Activated T-helper 1 cell treated with Interleukin-2 at 50 U/mL for 16 hours (primary cell): Measurements from ENCODE around the gene TNFRSF1A.

Source experiments
- DNase-seq: peaks from one replicate; pipeline ENCODE4 v3.0.0-alpha.2; 2020; ENCODE audit warnings: low read depth

TNFRSF1A gene

DNA sequence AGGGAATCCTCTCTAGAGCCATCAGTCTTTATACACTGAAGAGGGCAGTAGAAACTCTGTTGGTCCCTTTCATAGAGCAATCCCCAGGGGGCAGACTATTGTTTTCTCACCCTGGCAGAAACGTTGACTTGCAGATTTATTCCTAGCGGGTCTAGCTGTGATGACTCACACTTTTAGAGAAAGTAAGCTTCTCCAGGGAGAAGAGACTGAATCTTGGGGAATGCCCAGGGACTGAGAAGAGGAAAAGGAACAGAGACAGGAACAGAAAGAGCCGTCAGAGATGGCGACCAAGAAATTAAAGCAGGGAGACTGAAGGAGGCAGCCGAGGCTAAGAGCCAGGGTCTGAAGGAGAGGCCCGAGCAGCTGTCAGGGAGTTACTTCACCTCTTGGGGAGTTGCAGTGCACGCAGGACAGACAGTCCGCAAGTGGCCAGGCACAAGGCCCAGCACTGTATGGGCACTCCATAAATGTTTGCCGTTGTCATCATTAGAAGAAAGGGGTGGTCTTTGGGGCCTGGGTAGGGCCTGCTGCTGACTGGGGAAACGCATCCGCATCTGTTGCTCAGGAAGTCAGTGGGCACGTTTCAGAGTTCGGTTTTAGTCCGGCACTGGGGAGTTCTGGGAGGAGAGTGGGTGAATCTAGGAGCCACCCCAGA lies 18.4 kb downstream of the TNFRSF1A start:
- no peak for DNase-seq

DNA sequence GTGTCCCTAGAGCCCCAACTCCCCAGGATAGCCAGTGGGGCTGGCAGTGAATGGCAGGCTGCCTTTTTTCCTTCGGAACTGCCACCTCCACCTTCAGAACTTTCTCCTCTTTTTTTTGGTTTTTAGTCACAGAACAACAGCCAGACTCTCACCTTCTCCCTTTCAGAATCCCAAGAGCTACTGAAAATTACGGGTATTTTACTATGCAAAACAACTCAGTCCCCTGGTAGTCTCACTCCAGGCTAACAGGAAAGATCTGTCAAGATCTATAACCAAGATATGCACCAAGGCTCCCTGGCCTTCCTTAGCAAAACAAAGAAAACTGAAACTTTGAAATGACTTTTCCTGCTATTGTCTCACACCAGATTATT lies 18.9 kb downstream of the TNFRSF1A start:
- no peak for DNase-seq

DNA sequence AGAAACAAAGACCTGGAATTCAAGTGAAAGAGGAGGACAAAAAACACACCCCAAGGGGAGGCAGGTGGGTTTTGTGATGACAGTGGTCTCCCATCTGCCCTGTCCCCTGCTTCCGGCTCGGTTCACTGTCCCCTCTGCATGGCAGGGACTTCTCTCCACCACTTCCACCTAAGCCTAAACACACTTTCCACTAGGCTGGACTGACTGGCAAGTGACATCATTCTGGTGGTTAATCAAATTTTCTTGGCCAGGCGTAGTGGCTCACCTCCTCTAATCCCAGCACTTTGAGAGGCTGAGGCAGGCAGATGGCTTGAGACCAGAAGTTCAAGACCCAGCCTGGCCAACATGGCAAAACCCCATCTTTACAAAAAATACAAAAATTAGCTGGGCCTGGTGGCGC lies 19.5 kb downstream of the TNFRSF1A start:
- no peak for DNase-seq

DNA sequence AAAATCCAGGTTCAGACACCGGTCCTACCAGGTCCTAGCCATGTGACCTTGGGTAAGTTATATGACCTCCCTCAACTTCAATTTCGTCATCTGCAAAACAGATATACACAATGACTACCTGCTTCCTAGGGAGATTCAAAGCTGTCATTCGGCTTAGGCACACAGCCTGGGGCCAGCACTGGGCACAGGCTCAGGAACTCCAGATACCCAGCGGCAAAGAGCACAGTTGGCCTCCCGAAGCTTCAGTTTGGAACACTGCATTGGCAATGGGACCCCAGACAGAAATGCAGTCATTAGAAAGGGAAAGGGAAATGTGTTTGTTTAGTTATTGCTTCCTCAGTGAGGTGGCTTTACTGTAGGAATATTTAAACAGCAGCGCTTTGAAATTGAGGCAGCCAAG lies 20.0 kb downstream of the TNFRSF1A start:
- no peak for DNase-seq

DNA sequence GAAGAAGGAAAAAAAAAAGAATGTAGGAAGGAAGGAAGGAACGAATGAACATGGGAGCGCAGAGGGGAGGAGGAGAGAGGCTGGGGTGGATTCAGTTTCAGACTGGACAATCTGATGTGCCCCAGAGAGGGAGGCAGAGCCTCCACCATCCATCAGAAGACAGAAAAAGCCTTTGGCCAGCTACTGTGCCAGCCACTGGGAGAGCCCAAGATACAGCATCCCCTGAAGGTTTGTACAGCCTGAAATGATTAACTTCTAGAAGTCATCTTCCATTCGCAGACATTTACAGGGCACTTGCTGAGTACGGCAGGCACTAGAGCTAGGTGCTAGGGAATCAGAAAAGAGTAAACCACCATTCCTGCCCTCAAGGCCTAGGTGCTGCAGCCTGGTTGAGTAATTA lies 22.4 kb downstream of the TNFRSF1A start:
- no peak for DNase-seq

DNA sequence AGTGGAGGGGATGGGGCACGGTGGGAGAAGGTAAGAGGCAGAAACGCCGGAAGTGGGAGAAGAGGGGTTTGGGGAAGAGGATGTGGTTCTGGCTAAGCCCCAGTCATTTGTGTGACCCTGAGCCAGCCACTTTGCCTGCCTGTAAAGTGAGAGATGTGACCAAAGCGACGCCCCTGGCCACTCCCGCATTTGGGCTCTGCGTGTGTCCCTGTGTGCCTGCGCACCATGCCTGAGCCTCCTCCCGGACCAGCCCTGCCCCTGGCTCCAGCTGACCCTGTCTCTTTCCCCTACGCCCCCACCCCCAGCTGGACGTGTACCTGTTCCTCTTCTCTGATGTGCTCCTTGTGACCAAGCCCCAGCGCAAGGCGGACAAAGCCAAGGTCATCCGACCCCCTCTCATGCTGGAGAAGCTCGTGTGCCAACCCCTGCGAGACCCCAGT lies 23.4 kb downstream of the TNFRSF1A start:
- no peak for DNase-seq

DNA sequence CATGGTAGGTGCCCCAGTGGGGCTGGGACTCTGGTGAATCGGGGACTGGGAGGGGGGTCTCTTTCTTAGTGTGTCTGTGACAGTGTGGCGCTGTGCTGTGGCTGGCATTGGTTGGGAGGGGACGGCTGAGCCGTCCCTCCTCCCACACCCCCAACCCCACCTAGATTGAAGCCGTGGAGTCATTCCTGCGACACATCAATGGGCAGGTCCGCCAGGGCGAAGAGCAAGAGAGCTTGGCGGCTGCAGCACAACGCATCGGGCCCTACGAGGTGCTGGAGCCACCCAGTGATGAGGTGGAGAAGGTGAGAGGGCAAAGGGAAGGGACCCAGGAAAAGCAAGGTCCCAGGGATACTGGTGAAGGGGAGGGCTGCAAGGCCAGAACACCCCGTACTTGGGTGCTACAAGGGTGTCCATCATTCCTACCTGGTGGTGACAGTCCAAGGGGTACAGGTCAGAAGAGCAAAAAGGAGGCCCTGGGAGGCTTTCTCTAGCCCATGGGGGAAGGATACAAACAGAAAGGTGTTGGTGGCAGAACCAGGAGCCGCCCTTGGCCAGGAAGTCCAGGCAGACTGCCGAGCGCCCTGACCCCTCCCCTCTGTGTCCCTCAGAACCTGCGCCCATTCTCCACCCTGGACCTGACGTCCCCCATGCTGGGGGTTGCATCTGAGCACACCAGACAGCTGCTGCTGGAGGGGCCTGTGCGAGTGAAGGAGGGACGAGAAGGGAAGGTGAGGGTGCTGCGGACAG lies 24.0 kb downstream of the TNFRSF1A start:
- no peak for DNase-seq

DNA sequence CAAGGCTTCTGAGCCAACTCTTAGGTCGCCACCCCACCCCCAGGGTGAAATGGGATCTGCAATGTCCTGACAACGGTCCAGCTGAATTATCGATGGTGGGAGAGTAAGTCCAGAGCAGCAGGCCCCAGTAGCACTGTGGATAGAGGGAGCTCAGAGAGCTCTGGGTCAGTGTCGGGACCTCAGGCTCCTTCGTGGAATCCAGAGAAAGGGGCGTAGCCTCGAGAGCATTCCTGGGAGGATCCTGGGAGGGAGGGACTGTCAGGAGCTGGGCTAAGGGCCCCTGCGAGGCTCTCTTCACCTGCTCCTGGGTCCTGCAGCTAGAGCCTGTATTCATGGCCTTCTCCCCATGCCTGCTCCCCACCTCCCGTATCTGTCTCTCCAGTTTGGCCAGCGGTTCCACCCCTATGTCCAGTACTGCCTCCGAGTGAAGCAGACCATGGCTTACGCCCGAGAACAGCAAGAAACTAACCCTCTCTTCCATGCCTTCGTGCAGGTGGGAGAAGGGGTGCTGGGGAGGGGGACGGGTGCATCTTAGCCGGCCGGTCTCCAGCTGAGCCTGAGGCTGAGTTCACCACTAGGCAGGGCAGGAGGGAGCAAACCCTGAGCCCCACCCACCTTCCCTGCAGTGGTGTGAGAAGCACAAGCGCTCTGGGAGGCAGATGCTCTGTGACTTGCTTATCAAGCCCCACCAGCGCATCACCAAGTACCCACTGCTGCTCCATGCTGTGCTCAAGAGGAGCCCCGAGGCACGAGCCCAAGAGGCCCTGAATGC lies 24.8 kb downstream of the TNFRSF1A start:
- no peak for DNase-seq

DNA sequence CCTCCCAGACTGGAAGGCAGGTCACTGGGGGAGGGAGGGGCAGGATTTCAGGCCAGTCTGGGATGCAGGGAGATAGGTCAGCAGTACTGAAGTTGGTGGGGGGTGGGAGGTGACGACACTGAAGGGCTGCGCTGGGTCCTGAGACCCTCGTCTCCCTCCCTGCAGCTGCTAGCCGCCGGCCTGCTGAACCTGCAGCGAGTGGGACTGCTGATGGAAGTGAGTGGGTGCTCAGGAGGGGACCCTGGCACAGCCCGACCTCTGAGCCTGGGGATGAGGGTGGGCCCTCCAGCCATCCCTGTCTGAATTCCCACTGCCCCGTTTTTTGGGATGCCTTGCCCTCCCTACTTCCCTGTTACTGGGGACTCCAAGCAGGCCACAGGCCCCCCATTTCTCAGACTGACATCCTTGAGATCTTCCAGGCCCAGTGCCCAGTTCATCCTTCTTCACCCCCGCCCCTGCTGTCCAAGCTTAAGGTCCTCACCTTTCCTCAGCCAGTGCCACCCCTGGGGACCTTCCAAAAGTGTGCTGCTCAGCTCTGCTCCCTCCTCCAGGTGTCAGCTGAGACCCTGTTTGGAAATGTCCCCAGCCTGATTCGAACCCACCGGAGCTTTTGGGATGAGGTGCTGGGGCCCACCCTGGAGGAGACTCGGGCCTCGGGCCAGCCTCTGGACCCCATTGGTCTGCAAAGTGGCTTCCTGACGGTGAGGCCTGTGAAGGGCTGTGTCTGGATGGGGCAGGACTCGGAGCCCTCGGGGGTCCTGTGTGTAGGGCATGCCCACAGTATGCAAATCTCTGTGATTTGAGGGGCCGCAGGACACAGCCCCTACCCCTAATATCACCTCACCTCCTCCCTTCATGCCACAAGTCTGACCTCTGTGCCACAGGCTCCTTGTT lies 25.9 kb downstream of the TNFRSF1A start:
- DNase-seq = no peak

DNA sequence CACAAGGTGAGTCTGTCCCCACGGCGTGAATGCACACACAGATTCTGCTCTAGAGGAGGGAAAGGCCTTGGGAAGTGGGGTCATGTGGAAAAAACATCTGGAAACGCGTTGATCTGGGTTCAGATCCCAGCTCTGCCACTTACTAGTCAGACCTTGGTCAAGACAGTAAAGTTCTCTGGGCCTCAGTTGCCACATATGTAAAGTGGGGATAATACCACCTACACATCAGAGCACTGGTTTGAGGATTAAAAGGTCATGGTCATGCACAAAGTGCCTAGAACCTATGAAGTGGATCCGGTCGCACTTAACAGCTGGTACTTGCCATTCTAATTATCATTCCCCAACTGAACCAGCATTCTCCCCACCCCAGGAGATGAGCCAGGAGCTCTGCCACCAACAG lies 26.7 kb downstream of the TNFRSF1A start:
- DNase-seq = no peak

DNA sequence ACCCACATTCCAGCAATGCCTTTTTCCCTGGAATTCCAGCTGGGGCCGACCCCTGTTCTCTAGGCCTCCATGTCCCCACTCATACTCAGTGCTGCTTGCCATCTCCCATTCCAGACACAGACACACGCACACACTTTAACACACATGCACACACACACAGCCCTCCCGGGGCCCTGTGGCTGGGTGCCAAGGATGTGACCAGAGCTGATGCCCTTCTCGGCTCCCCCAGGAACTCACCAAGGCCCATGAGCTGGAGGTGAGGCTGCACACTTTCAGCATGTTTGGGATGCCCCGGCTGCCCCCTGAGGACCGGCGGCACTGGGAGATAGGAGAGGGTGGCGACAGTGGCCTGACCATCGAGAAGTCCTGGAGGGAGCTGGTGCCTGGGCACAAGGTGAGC lies 27.1 kb downstream of the TNFRSF1A start:
- DNase-seq = no peak

DNA sequence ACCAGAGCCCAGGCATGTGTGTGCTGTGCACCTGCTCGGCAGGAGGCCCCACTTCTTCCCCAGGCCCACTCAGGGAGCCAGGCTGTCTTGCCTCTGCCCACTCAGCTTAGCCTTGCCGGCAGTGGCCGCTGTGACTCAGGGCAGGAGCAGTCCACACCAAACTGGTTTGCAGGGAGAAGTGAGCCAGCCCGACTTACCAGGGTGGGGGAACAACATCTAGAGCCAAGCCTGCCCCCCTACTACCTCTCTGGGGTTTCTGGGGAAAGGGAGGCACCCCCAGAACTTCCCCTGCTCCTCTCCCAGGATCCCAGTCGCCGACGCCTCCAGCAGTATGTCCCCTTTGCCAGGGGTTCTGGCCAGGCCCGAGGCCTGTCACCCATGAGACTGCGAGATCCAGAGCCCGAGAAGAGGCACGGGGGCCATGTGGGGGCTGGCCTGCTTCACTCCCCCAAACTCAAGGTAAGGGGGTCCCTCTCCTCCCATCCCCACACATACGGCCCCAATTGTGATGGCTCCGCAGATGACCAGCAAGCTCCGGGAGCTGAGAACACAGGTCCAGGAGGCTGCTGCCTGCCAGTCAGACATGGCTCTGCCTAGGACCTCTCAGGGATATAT lies 28.4 kb downstream of the TNFRSF1A start:
- DNase-seq = no peak

DNA sequence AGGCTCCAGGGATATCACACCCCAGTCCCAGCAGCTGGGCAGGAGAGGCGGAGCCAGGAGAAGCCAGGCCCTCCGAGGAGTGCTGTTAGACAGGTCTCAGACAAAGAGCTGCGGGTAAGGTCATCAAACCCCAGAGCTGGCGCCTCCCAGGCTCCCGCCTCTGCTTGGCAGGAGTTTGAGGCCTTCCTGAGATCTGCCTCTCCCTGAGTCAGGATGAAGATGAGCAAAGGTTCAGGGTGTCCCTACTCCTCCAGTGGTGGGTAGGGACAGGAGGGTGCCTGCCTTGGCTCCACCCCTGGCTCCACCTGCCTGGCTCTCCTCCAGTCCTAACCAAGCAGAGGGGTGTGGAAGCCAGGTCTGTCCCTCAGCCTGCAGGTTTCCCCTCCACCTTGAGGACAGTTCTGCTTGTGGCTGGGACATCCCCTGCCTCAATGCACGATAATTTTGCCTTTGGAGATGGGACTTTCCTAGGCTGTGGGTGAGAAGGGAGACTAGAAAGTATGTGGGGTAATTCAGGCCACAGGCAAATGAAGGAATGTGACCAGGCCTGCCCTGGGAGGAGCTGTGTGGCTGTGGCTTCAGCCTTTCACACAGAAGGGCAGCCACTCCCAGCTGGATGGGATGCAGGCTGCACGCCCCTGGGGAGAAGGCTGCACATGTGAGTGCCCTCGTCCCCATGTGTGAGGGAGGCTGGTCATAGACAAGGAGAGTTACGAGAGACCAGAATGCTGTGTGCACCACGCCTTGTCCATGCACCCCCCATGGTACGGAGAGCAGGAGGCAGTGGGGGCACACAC lies 29.1 kb downstream of the TNFRSF1A start:
- no peak for DNase-seq

DNA sequence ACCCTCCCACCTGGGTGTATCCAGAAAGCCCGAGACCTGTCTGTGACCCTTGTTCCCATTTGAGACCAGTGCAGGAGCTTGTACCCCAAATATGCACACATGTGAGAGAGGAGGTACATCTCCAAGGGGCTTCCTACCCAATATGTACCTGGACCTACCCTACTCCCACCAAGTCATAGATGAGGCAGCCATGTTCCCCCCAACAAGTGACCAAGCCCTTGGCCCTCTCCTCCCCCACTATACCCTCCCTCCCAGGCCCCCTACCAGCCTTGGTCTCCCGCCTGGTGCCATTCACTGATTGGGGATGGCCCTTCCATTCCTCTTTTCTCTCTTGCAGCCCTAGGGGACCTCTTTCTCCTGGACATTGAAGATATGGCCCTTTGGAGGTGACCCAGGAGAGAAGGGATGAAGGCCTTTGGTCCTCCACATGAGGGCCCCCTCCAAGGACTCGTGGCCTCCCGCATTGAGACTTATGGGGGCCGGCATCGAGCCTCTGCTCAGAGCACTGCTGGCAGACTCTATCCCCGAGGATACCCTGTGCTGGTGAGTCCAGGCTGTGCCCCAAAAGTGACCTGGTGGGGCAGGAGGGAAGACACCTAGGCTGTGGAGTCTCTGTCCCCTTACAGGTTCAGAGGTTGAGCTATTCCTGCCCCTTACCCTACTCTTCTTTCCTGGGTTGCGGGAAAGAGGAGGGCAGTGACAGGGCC lies 29.9 kb downstream of the TNFRSF1A start:
- DNase-seq = no peak

DNA sequence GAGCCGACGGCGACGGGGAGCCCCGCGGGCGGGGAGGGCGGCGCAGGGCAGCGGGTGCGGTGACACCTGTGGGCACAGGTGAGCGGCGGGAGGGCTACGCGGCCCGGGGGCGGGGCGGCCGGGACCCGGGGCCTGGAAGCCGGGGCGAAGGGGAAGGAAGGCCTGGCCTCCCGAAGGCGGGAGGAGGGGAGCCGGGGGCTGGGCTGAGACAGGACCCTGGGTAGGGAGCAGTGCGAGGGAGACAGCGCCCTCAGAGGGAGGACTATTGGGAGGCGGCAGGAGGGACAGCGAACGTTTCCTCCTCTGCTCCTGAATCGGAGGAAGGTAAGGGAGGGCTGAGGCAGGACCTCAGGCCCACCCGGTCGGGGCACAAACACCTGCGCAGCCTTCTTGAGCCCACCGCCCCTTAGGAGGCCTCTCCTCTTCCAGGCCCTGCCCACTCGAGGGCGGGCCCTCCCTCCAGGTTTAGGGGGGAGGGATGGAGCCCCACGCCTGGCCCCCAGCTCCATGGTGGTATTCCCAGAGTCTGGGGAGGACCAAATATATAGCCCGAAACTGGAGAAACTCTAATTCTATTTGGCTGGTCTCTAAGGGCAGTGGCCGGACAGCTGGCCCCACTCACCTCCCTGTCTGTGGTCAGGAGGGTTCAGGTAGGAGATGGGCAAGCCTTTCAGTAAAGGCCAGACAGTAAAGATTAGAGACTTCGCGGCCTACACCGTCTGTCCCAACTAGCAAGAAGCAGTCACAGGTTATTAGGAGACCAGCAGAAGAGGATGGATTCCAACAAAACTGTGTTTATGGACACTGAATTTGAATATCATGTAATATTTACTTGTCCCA lies 30.9 kb downstream of the TNFRSF1A start:
- no peak for DNase-seq

DNA sequence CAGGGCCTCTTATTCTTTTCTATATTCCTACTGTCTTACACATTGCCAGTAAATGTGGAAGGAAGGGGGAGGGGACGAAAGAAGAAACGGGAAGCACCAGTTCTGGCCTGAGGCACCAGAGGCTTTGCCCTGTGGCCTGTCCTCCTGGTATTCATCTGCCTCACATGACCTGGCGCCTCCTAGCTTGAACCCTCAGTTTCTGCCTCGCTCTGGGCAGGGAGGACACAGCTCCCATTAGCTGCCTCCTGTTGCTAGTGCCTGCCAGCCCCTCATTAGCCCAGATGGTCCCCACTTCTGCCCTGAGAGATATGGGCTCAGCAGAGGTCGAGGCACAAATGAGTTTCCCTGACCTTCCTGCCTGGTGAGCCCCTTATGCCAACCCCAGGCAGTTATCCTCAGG lies 34.3 kb downstream of the TNFRSF1A start:
- no peak for DNase-seq

DNA sequence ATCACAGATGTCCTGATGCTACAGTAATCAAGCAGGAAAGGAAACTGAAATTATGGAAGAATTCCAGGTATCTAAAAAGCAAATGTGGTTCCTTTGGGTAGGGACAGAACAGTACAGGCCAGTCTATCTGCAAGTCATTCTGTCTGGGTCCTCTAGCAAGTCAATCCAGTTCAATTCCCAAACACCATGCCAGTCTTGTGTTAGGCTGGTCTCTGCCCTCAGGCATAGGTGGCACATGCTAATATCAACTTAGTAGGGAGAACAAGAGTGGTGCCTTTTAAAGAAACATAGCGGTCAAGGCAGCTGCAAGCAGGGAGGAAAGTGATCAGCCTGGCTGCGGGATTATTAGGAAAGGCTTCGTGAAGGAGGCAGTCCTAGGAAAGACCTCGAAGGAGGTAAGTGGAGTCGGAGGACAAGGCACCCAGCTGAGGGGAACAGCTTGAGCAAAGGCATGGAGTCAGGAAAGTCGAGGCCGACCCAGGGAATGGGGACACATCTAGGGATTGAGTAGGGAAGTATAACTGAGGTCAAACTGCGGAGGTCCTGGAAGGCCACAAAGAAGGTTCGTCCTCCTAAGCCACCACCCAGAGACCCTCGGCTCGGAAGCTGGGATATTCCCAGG lies 35.2 kb downstream of the TNFRSF1A start:
- DNase-seq = no peak

DNA sequence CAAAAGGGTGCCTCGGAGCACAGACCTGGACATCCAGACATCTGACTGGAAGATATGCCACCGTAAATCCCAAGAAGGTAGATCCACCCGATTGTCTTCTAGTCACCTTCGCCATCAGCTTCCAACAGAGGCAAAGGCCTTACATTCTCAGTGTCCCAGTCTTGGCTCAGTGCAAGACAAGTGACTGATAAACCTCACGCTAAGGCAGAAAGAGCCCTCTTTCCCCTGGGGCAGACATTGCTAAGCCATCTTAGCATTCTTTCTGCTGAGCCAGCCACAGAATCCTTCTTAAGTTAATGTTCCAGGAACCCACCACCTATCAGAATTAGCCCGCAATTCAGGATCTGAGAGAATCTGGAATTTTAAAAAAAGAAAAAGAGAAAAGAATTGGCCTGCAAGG lies 35.7 kb downstream of the TNFRSF1A start:
- no peak for DNase-seq

DNA sequence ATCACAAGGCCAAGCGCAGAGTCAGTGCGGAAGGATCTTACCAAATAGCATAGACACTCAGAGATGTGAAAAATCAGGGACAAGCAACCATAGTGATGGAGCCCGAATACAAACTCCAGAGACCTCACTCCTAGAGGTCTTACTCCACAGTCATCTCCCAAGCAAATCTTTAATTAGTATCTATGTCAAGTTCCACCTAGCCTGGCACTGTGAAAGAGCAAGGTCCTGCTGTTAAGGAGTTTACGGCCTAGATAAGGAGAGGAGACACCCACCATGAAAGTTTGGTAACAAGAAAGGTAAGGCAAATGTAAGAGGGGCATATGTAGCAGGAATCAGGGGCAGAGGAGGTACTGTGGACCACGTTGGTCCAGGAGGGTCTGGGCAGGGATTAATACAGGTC lies 38.8 kb downstream of the TNFRSF1A start:
- DNase-seq = no peak
